NCI-H524 treated with DMSO at 0.1 percent for 48 hours (cell line): ENCODE results near the gene SERTAD3.
"Not testable (repeated sequence)": the region's sequence is repeated elsewhere in the genome, so short reads cannot be mapped to it uniquely, and the experiment has no call there.

ENCODE experiments used
- DNase-seq: peaks from one replicate; lab custom pipeline; 2025; lab: John Stamatoyannopoulos, UW

The SERTAD3 gene

DNA sequence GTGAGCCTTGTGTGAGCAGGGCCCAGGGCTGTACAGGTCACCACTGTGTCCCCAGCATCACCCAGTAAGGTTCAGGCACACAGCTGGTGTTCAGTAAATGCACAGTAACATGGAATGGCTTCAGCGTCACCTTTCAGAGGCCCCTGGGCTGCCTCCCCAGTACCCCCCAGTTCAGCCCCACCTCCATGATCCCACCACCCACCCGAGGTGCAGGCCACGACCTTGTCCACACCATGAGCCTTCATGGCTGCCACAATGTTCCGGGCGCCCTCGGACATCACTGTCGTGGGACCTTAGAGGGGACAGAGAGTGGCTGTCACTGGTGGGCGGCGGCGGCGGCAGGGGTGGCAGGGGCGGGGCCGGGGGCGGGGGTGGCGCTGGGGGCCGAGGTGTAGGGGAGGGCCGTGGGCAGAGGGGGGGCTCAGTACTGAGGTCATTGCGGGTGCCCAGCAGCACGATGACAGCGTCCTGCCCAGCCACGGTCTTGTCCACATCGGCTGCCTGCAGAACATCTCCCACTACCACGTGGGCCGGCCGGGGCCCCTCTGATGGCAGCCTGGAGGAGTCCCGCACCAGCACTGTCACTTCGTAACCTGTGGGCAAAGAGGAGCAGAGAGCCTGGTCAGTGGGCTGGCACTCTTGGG lies 13.9 kb upstream of the SERTAD3 start:
- DNase-seq = no peak

DNA sequence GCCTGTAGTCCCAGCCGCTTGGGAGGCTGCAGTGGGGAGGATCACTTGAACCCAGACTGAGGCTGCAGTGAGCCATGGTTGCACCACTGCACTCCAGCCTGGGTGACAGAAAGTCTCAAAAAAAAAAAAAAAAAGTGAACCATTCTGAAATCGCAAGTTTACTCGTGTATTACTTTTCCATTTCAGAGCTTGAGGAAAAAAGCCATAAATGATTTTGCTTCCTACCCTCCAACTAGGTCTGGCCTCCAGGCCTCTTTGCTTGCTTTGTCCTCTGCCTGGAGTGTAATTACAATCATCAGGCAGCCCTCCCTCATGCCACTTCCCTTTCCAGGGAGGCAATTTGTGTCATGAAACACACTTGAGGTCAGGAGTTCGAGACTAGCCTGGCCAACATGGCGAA lies 12.9 kb upstream of the SERTAD3 start:
- no peak for DNase-seq

DNA sequence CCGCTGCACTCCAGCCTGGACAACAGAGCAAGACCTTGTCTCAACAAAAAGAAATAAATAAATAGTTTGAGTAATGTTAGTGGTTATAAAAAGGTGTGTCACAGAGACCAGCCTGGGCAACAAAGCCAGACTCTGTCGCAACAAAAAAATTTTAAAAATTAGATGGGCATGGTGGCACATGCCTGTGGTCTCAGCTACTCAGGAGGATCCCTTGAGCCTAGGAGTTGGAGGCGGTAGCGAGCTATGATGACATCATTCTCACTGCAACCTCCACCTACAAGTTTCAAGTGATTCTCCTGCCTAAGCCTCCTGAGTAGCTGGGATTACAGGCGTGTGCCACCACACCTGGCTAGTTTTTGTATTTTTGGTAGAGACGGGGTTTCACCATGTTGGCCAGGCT lies 9.8 kb upstream of the SERTAD3 start:
- not testable (repeated sequence) for DNase-seq

DNA sequence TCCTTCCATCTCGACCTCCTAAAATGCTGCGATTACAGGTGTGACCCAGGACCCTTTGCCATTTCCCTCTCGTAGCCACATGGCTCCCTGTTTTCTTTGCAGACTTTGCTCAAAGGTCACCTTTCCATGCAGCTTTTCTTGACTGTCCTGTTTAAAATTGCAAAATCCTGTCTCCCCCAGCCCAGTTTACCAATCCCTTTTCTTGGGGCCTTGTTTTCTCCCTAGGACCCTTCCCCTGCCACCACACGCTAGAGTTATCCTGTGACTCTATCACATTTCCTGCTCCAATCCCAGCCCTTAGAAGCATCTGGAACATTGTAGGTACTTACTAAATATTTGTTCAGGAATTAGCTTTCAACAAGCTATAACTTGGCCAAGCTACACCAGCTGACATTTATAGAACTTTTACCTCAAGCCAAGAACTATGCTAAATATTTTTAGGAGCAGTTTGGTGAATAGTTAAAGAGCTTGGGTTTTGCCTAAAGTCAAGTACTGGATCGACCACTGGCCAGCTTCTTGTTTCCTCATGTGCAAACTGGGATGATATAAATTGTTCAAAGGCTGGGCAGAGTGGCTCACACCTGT lies 9.1 kb upstream of the SERTAD3 start:
- DNase-seq = no peak

DNA sequence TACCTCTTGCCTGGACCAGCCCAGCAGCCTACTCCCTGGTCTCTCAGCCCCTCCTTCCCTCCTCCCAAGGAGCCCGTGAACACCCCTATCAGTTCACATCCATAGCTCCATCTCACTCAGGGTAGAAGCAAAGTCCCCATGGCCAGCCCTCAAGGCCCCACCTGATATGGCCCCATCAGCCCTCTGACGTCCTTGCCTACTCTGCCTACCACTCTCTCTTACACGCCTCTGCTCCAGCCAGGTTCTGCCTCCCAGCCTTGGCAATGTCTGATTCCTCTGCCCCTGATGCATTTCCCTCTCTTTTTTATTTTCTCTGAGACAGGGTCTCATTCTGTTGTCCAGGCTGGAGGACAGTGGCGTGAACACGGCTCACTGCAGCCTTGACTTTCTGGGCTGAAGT lies 7.9 kb upstream of the SERTAD3 start:
- no peak for DNase-seq

DNA sequence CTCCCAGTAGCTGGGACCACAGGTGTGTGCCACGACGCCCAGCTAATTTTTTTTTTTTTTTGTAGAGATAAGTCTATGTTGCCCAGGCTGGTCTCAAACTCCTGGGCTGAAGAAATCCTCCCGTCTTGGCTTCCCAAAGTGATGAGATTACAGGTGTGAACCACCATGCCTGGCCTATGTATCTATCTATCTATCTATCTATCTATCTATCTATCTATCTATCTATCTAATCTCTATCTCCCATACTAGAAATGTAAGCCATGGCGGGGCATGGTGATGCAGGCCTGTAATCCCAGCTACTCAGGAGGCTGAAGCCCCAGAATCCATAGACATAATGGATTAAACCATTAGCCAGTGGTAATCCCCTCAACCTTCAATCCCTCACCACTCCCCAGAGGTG lies 6.5 kb upstream of the SERTAD3 start:
- DNase-seq = no peak

DNA sequence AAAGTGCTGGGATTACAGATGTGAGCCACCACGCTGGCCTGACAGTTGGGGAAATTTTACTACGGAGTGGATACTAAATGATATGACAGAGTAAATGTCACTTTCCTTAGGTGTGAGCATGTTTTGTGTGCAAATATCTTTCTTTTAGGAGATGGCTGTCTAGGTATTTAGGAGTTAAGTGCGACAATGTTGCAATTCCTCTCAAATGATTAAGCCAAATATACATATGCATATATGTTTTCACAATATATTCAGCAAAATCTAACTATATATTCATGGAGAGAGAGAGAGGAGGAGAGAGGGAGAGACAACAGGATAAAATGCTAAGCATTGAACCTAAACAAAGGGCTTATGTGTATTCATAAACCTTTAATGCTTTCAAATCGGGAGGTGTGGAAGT lies 5.4 kb upstream of the SERTAD3 start:
- DNase-seq = no peak

DNA sequence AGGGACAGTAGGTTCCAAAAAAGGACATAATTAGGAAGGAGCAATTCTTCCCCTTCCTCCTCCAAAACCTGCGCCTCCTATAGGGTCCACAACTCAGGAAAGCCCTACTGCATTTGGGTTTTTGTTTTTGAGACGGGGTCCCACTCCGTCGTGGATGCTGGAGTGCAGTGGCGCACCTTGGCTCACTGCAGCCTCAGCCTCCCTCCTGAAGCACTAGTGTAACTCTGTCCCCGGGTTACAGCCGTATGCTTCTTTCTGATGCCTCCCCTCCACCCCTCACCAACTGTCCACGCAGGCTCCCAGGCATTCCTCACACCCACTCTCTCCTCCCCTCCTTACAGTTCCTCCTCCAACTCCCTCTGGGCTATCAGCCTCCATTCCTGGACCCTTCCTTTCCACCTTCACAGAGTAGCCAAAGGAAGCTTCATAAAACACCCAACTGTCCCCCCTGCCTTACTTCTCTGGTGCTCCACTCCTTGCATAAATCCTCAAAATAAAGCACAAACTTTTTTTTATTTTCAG lies 2.2 kb upstream of the SERTAD3 start:
- DNase-seq = no peak

DNA sequence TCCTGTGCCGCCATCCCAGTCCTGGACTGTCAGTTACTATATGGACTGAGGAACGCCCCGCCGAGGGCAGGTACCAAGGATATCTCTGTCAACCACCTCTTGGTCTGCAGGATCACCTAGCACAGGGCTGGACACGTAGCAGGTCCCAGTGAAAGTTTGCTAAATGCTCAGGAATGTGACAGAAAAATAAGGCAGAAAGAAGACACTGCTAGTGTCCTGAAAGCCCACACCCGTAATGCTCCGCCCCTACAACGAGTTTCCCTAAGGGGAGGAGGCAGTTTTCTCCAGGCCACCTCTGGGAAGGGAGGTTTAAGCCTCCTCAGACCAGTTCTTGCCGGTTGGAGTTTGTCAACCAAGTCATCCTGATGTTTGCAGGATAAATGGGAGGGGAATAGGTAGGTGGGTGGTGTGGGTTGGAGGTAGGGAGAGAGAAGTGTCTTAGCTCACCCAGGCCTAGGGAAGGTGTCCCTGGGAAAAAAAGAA lies 1.7 kb upstream of the SERTAD3 start:
- no peak for DNase-seq

DNA sequence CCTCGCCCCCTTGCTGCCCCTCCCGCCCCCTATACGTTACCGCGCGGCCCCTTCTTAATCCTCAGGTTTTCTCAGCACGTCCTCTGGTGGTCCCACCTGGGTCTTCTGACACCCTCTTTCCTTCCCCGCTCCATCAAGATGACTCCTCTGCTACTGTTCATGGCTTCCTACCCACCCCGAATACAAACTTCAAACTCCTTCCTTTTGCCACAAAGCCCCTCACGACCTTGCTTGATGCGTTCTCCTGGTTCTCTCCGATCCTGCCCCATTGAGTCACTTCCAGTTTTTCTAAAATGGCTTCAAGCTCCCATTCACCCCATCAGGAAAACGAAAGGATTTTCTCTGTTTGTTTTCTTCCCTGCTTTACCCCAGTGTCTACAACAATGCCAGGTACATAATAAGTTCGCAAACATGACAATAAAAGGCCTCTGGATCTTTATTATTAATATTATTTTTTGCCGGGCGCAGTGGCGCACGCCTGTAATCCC lies 734 bp upstream of the SERTAD3 start:
- peak; percentile 90 for DNase-seq

DNA sequence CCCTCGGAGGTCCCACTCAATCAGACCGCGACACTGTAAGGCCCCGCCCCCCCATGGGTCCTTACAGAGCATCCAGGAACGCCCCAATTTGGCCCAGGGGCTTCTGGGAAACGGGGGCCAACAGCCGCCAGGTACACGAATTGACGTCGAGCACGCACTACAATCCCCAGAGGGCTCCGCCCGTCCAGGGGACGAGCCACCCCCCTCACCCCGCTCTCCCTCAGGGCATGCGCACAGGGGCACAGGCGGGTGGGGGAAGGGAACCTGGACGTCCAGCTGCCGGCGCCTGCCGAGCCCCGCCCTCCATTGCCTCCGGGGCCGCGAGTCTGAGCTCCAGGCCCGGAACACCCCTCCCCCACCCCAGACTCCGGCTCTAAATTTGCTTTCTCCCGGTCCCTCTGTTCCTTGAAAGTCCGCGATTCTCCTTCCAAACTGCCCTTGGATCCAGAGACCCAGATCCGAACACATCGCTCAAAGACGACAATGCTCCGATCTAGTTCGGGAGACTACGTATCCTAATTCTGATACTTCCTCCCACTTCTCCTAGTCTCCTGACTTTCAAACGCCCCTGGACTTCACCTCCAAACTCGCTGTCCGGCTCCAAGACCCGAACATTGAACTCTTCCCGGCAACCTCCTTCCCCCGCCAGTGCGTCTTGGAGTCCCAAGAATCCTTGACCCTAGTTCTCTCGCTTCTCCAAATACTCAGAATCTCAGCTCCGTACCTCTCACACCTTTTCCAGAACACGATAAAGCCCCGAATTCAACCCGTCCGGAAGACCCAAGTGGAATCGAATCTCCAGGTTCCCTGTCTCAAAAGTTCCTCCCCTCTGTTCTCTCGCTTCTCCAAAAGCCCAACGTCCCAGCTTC lies 770 bp downstream of the SERTAD3 start:
- peak; percentile 98 for DNase-seq

DNA sequence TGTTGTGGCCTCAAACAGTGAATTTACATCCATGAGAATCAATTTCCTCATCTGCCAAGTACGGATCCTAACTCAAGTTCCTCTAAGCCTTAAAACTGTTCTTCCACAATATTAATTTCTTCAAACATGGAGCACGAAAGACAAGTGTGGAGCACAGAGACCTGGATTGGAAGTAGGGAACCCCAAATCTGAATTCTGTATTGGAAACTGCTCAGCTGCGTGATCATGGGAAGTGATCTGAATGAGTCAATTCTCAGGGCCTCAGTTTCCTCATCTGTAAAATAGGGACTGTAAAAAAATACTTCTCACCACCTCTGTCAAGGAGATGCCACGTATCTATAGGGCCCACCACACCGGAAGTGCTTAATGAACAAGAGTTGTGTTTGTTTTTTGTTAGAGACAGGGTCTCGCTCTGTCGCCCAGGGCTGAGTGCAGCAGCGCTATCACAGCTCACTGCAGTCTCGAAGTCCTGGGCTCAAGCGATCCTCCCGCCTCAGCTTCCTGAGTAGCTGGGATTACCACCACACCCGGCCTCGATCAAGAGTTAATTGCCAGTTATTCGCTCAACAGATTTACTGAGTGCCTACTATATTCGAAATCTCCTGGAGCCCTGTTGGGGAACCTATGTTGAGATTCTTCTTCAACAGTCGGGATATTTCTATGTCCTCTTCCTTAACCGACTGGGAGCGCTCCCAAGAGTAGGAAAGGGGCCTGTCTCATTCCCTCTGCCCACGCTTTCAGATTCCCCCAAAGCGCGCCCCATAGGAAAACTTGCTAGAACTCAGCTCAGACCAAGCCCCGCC lies 1.6 kb downstream of the SERTAD3 start:
- no peak for DNase-seq

DNA sequence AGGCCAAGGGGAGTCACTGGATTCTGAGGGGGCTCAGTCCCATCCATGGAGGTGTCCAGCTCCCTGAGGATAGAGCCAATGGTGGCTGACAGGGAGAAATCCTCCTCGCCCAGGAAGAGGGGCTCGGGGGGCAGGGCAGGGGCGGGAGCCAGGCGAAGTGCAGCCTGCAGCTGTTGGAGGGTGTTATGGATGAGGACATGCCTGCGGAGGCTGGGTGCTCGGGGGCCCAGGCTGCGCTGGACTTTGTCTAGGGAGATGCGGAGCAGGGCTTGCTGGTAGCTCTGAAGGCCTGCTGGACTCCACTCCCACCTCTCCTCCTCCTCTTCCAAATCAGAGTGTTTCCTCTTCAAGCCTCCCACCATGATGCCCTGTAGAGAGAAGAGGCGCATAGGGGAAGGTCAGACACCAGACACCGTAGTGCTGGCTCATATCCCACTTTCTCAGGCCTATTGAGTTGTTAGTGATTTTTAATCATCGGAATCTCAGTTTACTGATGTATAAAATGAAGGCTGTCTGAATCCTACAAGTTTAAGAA lies 2.3 kb downstream of the SERTAD3 start:
- no peak for DNase-seq

DNA sequence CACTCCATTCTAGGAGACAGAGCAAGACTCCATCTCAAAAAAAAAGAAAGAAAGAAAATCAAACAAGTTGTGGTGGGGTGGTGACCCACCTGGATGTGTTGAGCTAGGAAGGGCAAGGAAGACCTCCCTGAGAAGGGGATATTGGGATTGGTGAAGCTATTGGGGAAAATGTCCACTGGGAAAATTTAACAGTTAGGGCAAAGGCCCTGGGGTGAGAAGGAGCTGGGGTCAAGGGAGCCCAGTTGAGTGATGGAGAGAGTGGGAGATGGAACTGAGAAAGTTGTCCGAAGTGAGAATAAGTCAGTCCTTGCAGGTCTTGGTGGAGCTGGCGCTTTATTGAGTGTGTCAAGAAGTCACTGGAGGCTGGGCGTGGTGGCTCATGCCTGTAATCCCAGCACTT lies 5.9 kb downstream of the SERTAD3 start:
- no peak for DNase-seq

DNA sequence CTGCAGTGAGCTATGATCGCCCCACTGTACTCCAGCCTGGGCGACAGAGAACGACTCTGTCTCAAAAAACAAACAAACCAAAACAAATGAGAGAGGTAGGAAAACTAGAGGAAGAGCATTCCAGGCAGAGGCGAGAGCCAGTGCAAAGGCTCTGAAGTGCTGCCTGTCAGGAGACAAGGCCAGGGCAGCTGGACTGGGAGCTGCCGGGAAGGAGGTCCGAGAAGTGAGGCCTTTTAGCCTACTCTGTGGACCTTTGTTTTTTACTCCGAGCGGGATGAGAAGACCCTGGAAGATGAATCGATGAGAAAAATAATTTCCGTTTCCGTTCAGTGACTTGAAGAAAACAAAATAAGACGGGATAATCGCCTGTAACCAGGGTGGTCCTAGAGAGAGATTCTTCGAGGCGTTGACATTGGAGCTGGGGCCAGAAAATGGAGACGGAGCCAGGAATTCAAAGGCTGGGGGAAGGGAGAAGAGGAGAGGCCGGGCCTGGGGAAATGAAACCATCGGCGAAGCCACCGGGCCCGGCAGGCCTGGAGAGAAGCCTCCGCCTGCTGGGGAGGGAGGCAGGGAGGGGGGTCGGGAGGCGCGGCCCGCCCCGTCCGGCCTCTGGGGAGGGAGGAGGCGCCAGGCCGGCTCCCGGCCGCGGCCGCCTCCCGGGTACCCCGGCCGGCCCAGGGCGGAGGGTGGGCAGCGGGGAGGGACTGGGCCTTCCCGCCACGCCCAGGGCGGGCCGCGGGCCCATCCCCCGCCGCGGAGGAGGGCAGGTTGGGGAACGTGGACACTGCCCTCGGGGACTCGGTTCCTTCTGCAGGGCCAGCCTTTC lies 10.5 kb downstream of the SERTAD3 start:
- DNase-seq = no peak

DNA sequence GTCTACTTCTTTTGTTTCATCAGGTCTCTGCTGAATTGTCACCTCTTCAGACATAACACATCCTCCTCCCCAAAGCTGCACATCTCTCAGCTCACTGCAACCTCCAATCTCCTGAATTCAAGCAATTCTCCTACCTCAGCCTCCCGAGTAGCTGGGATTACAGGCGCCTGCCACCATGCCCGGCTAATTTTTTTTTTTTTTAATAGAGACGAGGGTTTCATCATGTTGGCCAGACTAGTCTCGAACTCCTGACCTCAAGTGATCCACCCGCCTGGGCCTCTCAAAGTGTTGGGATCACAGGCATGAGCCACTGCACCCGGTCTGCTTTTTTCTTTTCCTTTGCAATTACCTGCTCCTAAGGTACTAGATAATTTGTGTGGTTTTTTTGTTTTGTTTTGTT lies 11.4 kb downstream of the SERTAD3 start:
- not testable (repeated sequence) for DNase-seq

DNA sequence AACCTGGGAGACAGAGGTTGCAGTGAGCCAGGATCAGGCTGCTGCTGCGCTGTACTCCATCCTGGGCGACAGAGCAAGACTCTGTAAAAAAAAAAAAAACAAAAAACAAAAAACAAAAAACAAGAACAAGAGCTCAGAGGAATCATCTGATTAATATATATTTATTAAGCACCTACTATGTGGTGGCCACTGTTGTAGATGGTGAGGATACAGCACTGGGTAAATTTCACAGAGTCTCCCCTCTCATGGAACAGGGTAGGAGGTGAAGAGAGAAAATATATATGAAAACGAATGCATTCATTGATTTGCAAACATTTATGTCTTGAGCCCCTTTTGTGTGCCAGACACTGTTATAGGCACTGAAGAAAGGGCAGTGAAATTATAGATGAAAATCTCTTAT lies 12.4 kb downstream of the SERTAD3 start:
- DNase-seq = no peak

DNA sequence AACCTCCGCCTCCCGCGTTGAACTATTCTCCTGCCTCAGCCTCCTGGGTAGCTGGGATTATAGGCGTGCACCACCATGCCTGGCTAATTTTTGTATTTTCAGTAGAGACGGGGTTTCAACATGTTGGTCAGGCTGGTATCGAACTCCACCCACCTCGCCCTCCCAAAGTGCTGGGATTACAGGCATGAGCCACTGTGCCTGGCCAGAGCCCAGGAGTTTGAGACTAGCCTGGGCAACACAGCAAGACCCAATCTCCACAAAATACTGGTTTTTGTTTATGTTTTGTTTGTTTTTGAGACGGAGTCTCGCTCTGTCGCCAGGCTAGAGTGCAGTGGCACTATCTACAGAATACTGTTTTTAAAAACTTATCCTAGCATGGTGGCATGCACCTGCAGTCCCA lies 13.9 kb downstream of the SERTAD3 start:
- not testable (repeated sequence) for DNase-seq

DNA sequence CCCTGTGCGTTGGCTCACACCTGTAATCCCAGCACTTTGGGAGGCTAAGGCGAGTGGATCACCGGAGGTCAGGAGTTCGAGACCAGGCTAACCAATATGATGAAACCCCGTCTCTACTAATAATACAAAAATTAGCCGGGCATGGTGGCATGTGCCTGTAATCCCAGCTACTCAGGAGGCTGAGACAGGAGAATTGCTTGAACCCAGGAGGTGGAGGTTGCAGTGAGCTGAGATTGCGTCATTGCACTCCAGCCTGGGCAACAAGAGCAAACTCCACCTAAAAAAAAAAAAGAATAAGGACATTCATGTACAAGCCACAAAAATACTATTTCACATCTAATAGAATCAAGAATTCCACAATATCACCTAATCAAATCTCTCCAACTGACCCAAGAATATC lies 15.9 kb downstream of the SERTAD3 start:
- not testable (repeated sequence) for DNase-seq

DNA sequence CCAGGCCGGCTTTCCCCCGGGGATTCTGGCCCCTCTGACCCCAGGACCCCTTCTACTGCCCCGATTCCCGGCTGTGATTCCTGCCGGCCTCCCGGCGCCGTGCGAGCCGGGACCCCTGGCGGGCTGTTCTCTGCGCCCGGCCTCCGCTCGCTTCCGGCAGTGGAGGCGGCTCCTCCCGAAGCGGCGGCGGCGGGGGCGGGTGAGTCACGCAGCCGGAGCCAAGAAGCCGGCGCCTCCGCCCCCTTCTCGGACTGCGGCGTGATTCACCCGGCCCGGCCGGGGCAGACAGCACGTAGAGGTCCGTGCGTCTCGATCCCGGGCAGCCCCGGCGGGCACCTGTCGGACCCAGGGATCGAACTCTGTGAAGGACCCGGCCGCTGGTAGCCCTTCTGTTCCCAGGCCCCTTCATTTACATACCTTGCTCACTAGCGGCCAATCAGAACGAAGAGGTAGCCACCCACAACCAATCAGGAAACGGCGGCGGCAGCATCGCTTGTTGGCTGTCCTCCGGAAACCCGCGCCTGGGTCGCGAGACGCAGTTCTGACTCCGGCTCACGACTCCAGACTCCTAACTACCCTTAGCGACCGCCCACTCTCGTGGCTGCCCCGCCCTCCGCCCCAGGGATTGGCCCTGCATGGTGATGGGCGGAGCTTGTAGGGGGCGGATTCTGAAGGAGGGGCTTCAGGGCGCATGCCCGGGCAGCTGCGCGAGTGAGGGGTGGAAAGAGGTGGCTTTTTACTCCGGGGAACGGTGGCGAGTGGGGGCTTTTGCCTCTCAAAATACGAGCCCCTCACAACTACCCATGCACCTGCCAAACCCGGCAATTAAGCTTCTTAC lies 18.5 kb downstream of the SERTAD3 start, which contains the start of gene SERTAD1:
SERTAD1 (minus strand) TSS at position 543 of the 838 bp plus-strand sequence. CDS start 2,446 bp downstream, outside the sequence.
- peak; percentile 98 for DNase-seq
